ENCODE data around the gene CYP4F22.
"Not testable (repeated sequence)": the region's sequence is repeated elsewhere in the genome, so short reads cannot be mapped to it uniquely, and the experiment has no call there.

The CYP4F22 gene

DNA sequence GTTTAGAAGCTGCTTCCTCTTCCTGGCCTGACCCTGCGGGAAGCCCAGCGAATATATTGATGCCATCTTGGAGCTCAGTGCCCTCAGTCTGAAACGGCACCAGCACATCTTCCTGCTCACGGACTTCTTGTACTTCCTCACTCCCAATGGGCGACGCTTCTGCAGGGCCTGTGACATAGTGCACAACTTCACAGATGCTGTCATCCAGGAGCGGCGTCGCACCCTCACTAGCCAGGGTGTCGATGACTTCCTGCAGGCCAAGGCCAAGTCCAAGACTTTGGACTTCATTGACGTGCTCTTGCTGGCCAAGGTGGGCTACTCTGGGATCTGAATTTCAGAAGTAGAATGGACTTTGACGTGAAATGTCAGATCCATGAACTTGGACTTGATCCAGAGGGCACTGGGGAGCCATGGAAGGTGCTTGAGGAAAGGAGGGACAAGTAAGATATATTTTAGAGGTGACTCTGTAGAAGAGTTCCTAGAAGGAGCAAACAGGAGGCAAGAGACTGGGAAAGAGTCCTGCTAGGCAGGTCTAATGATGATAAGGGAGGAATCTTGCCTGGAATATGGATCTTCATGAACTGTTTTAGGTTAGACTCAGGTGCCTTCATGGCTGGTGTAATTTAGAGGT lies 68.3 kb downstream of the CYP4F22 start:
- Histone ChIP-seq H3K36me3 (ENCODE audit: control insufficient read depth in 2 of 2, insufficient read depth in 2 of 2, low read length in 2 of 2) (no peaks in the 10 kb centered on the region), H3K27ac (ENCODE audit: low read length) (no peak overlapping the region), H3K9me3 (ENCODE audit: control insufficient read depth in 2 of 2, low read length in 2 of 2) (no peaks in the 10 kb centered on the region), H3K4me3 (ENCODE audit: low read length in 2 of 2) (no peak overlapping the region), H3K9ac (ENCODE audit: low read length in 2 of 2) (no peak overlapping the region), H3K4me1 (ENCODE audit: control insufficient read depth, insufficient read depth, low read length) (no peaks in the 10 kb centered on the region), H3K27me3 (ENCODE audit: control insufficient read depth in 1 of 2, insufficient read depth in 2 of 2, low read length in 2 of 2) (peaks cover 3 to 10% of the 10 kb centered on the region in 2 donors)

DNA sequence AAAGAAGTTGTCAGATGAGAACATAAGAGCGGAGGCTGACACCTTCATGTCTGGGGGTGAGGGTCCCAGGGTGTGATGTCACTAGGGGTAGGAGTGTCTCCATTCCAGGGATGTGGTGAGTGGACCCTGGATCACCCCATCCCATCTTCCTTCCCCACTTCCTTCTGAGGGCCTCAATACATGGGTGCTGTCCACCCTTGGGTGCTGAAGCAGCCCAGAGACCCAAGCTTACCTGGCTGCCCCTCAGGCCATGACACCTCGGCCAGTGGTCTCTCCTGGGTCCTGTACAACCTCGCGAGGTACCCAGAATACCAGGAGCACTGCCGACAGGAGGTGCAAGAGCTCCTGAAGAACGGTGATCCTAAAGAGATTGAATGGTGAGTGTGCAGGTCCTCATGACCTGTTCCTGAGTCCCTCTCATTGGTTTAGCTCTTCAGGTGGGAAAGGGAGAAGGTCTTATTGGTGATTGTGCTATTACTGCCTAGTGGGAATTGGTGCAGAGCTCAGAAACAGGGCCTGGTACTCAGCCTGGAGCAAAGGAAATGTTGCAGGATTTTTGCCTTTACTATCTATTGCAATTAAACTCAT lies 69.0 kb downstream of the CYP4F22 start:
- no peaks in the 10 kb centered on the region for H3K9me3 ChIP-seq (ENCODE audit: control insufficient read depth in 2 of 2, low read length in 2 of 2)
- peaks cover 0 to 10% of the 10 kb centered on the region in 2 donors for H3K27me3 ChIP-seq (ENCODE audit: control insufficient read depth in 1 of 2, insufficient read depth in 2 of 2, low read length in 2 of 2)
- H3K27ac ChIP-seq (ENCODE audit: low read length), result no peak overlapping the region
- H3K4me1 ChIP-seq (ENCODE audit: control insufficient read depth, insufficient read depth, low read length), result no peaks in the 10 kb centered on the region
- H3K36me3 ChIP-seq (ENCODE audit: control insufficient read depth in 2 of 2, insufficient read depth in 2 of 2, low read length in 2 of 2), result no peaks in the 10 kb centered on the region
- H3K4me3 ChIP-seq (ENCODE audit: low read length in 2 of 2), result no peak overlapping the region
- no peak overlapping the region for H3K9ac ChIP-seq (ENCODE audit: low read length in 2 of 2)

DNA sequence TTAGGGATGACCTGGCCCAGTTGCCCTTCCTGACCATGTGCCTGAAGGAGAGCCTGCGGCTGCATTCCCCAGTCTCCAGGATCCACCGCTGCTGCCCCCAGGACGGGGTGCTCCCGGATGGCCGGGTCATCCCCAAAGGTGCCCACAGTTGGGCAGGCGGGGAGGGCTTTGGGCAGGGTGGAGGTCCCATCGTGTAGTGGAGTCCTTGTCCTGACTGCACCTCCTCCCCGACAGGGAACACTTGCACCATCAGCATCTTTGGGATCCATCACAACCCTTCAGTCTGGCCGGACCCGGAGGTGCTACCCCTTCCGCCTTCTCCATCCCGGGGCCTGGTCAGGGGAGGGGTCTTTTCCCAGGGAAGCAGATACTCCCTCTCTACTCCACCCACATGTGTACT lies 75.0 kb downstream of the CYP4F22 start:
- peaks cover 10 to 20% of the 10 kb centered on the region in 2 donors for H3K27me3 ChIP-seq (ENCODE audit: control insufficient read depth in 1 of 2, insufficient read depth in 2 of 2, low read length in 2 of 2)
- H3K9me3 ChIP-seq (ENCODE audit: control insufficient read depth in 2 of 2, low read length in 2 of 2), result no peaks in the 10 kb centered on the region
- no peak overlapping the region for H3K4me3 ChIP-seq (ENCODE audit: low read length in 2 of 2)
- H3K9ac ChIP-seq (ENCODE audit: low read length in 2 of 2), result no peak overlapping the region
- H3K27ac ChIP-seq (ENCODE audit: low read length), result no peak overlapping the region
- H3K36me3 ChIP-seq (ENCODE audit: control insufficient read depth in 2 of 2, insufficient read depth in 2 of 2, low read length in 2 of 2), result no peaks in the 10 kb centered on the region
- H3K4me1 ChIP-seq (ENCODE audit: control insufficient read depth, insufficient read depth, low read length), result no peaks in the 10 kb centered on the region

DNA sequence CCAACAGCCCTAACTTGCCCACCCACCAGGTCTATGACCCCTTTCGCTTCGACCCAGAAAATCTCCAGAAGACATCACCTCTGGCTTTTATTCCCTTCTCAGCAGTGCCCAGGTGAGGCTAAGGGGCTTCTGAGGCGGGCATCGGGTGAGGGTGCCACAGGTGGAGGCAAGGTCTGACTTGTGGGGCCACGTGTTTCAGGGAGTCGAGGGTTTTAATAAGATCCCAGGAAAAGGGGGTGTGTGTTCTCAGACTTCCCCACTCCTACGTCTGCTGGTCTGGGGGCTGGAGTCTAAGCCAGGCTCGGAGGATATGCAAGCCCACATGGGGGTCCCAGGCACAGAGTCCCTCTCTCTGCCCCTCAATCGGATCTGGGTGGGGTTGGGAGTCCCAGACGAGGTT lies 75.8 kb downstream of the CYP4F22 start:
- H3K4me3 ChIP-seq (ENCODE audit: low read length in 2 of 2), result no peak overlapping the region
- H3K4me1 ChIP-seq (ENCODE audit: control insufficient read depth, insufficient read depth, low read length), result no peaks in the 10 kb centered on the region
- peaks cover 10 to 20% of the 10 kb centered on the region in 2 donors for H3K27me3 ChIP-seq (ENCODE audit: control insufficient read depth in 1 of 2, insufficient read depth in 2 of 2, low read length in 2 of 2)
- H3K9ac ChIP-seq (ENCODE audit: low read length in 2 of 2), result no peak overlapping the region
- no peaks in the 10 kb centered on the region for H3K9me3 ChIP-seq (ENCODE audit: control insufficient read depth in 2 of 2, low read length in 2 of 2)
- H3K27ac ChIP-seq (ENCODE audit: low read length), result no peak overlapping the region
- H3K36me3 ChIP-seq (ENCODE audit: control insufficient read depth in 2 of 2, insufficient read depth in 2 of 2, low read length in 2 of 2), result no peaks in the 10 kb centered on the region

DNA sequence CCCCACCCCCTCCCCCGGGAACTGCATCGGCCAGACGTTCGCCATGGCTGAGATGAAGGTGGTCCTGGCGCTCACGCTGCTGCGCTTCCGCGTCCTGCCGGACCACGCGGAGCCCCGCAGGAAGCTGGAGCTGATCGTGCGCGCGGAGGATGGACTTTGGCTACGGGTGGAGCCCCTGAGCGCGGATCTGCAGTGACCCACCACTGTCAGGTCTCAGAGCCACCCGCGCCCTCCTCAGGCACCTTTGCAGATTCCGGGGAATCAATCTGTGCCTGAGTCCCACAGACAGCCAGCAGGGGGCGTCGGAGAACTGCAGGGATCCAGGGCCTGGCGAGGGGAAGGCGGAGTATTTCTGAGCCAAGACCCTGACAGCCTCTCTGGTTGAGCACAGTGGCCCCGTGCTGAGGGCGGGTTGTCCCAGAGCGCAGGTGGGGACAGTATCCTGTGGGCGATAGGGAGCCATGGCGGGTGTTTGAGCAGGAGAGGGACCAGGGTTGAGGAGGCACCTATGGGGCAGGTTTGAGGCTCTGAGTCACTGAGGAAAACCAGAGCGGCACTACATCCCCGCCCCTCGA lies 76.3 kb downstream of the CYP4F22 start:
- Histone ChIP-seq H3K27me3 (ENCODE audit: control insufficient read depth in 1 of 2, insufficient read depth in 2 of 2, low read length in 2 of 2) (peaks cover 10 to 20% of the 10 kb centered on the region in 2 donors), H3K27ac (ENCODE audit: low read length) (no peak overlapping the region), H3K4me3 (ENCODE audit: low read length in 2 of 2) (peak overlapping the region in 1 of 2 donors; percentile 40), H3K36me3 (ENCODE audit: control insufficient read depth in 2 of 2, insufficient read depth in 2 of 2, low read length in 2 of 2) (no peaks in the 10 kb centered on the region), H3K9me3 (ENCODE audit: control insufficient read depth in 2 of 2, low read length in 2 of 2) (no peaks in the 10 kb centered on the region), H3K4me1 (ENCODE audit: control insufficient read depth, insufficient read depth, low read length) (no peaks in the 10 kb centered on the region), H3K9ac (ENCODE audit: low read length in 2 of 2) (no peak overlapping the region)

DNA sequence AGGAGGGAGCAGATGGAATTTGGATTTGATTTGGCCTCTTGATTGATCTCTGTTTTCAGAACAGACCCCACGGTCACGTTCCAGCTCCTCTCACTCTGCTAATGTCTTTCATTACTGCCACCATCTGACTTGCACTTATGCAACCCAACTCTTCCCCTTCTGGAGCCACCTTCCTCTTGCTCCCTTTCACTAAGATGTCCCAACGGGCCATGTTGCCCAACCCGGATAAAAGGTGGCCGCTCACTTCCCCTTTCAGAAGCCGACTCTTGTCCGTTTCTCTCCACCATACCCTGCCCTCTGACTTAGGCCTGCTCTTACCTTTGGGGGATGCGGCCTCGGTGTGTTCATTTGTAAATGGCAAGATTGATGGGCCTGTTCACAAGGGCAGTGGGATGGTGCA lies 79.3 kb downstream of the CYP4F22 start:
- H3K27me3 ChIP-seq (ENCODE audit: control insufficient read depth in 1 of 2, insufficient read depth in 2 of 2, low read length in 2 of 2), result peaks cover 10 to 30% of the 10 kb centered on the region in 2 donors

DNA sequence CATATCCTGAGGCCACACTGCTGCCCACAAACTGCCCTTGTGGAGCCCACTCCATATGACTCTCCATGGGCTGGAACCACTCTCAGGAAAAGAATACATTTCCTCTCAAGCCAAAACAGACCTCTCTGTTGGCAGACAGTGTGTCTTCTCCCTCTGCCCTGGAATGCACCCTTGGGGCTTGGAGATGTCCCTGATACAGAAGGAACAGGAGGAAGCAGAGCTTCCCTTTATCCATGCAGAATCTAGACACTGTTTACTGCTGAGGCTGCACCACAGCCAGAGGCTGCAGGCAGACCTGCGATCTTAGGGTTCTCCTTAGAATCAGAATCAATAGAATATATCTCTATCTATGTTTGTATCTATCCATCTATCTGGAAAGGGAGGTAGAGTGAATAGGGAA lies 79.9 kb downstream of the CYP4F22 start:
- Histone ChIP-seq H3K27me3 (ENCODE audit: control insufficient read depth in 1 of 2, insufficient read depth in 2 of 2, low read length in 2 of 2) (peaks cover 10 to 27% of the 10 kb centered on the region in 2 donors), H3K27ac (ENCODE audit: low read length) (no peak overlapping the region), H3K4me1 (ENCODE audit: control insufficient read depth, insufficient read depth, low read length) (no peaks in the 10 kb centered on the region), H3K4me3 (ENCODE audit: low read length in 2 of 2) (no peak overlapping the region), H3K36me3 (ENCODE audit: control insufficient read depth in 2 of 2, insufficient read depth in 2 of 2, low read length in 2 of 2) (no peaks in the 10 kb centered on the region), H3K9ac (ENCODE audit: low read length in 2 of 2) (no peak overlapping the region), H3K9me3 (ENCODE audit: control insufficient read depth in 2 of 2, low read length in 2 of 2) (peaks cover 0 to 8% of the 10 kb centered on the region in 2 donors)

More for the DNA sequence above, 79.3 kb downstream of the CYP4F22 start:
- H3K4me3 ChIP-seq (ENCODE audit: low read length in 2 of 2), result no peak overlapping the region
- H3K9ac ChIP-seq (ENCODE audit: low read length in 2 of 2), result no peak overlapping the region
- H3K9me3 ChIP-seq (ENCODE audit: control insufficient read depth in 2 of 2, low read length in 2 of 2), result peaks cover 0 to 8% of the 10 kb centered on the region in 2 donors
- H3K27ac ChIP-seq (ENCODE audit: low read length), result no peak overlapping the region
- no peaks in the 10 kb centered on the region for H3K4me1 ChIP-seq (ENCODE audit: control insufficient read depth, insufficient read depth, low read length)
- H3K36me3 ChIP-seq (ENCODE audit: control insufficient read depth in 2 of 2, insufficient read depth in 2 of 2, low read length in 2 of 2), result no peaks in the 10 kb centered on the region

DNA sequence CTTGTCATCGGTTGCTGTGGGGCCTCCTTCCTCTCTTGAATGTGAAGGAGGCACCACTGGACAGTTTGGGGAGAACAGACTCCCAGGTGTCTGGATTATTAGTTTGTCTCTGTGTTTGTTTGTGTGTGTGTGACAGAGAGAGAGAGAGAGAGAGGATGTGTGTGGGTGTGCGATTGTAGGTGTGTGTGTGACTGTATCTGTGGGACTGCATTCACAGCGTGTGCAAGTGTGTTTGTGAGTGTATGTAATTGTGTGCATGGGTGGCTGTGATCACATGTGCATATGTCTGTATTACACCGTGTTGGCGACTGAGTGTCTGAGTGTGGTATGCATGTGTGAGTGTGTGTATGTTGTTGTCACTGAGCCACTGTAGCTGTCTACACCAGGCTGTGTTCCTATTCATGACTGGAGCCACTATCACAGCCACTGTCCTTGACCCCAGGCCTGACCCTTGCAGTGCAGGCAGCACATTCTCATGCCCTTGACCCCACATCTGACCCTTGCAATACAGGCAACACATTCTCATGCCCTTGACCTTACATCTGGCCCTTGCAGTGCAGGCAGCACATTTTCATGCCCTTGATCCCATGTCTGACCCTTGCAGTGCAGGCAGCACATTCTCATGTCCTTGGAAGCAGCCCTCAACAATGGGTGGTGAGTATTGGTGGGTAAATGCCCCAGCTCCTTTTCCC lies 81.6 kb downstream of the CYP4F22 start:
- H3K27ac ChIP-seq (ENCODE audit: low read length), result no peak overlapping the region
- peaks cover under 1 to 15% of the 10 kb centered on the region in 2 donors for H3K27me3 ChIP-seq (ENCODE audit: control insufficient read depth in 1 of 2, insufficient read depth in 2 of 2, low read length in 2 of 2)

DNA sequence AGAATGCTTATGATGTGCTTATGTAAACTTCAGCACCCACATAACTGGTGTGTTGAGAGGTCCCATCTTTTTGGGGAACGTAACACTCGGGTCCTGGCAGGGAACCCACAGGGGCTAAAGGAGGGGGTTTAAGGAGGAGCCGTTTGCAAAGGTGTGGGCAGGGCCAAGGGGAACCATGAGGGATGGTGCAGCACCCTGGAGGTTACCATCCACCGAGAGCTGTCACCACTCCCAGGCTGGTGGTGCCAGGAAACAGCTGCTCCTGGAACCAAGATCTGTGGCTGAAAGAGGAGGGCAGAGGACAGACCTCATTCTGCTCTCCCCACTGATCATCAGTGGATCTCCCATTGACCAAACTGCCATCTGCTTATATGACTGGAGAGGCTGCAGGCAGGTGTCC lies 83.5 kb downstream of the CYP4F22 start:
- Histone ChIP-seq H3K4me1 (ENCODE audit: control insufficient read depth, insufficient read depth, low read length) (no peaks in the 10 kb centered on the region), H3K4me3 (ENCODE audit: low read length in 2 of 2) (no peak overlapping the region), H3K36me3 (ENCODE audit: control insufficient read depth in 2 of 2, insufficient read depth in 2 of 2, low read length in 2 of 2) (no peaks in the 10 kb centered on the region), H3K9me3 (ENCODE audit: control insufficient read depth in 2 of 2, low read length in 2 of 2) (peaks cover 0 to 8% of the 10 kb centered on the region in 2 donors), H3K27ac (ENCODE audit: low read length) (no peak overlapping the region), H3K9ac (ENCODE audit: low read length in 2 of 2) (no peak overlapping the region), H3K27me3 (ENCODE audit: control insufficient read depth in 1 of 2, insufficient read depth in 2 of 2, low read length in 2 of 2) (peaks cover 0 to 14% of the 10 kb centered on the region in 2 donors)

More for the DNA sequence above, 81.6 kb downstream of the CYP4F22 start:
- no peaks in the 10 kb centered on the region for H3K4me1 ChIP-seq (ENCODE audit: control insufficient read depth, insufficient read depth, low read length)
- no peak overlapping the region for H3K9ac ChIP-seq (ENCODE audit: low read length in 2 of 2)
- H3K9me3 ChIP-seq (ENCODE audit: control insufficient read depth in 2 of 2, low read length in 2 of 2), result peaks cover 0 to 8% of the 10 kb centered on the region in 2 donors
- H3K36me3 ChIP-seq (ENCODE audit: control insufficient read depth in 2 of 2, insufficient read depth in 2 of 2, low read length in 2 of 2), result no peaks in the 10 kb centered on the region
- no peak overlapping the region for H3K4me3 ChIP-seq (ENCODE audit: low read length in 2 of 2)

DNA sequence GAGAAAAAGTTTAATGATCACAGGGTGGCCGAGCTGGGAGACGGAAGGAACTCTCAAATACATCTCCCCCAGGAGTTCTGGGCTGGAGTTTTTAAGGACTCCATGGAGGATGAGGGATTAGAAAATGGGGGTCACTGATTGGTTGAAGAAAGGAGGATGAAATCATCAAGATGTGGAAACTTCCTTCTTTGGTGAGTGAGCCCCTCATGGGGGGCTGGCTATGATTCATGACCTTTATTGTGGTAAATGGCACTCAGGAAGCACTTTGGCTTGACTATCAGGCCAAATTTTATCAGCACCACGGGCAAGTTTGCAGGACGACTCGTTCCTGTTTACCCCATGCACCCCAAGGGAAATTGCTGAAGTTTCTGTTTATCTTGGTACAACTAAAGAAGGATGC lies 84.2 kb downstream of the CYP4F22 start:
- not testable (repeated sequence) for H3K36me3 ChIP-seq (ENCODE audit: control insufficient read depth in 2 of 2, insufficient read depth in 2 of 2, low read length in 2 of 2); H3K9me3 ChIP-seq (ENCODE audit: control insufficient read depth in 2 of 2, low read length in 2 of 2); H3K4me1 ChIP-seq (ENCODE audit: control insufficient read depth, insufficient read depth, low read length); H3K9ac ChIP-seq (ENCODE audit: low read length in 2 of 2); H3K4me3 ChIP-seq (ENCODE audit: low read length in 2 of 2); H3K27ac ChIP-seq (ENCODE audit: low read length)
- H3K27me3 ChIP-seq (ENCODE audit: control insufficient read depth in 1 of 2, insufficient read depth in 2 of 2, low read length in 2 of 2), result peaks cover 0 to 14% of the 10 kb centered on the region in 2 donors

All from stomach smooth muscle (tissue), 2 donors.